Globus pallidus (tissue), 1 donor: Measurements from ENCODE around the gene RAD21L1.
A peak's percentile ranks its signal among the peaks of the same experiment; 100 is the strongest.
"Not testable (repeated sequence)": the region's sequence is repeated elsewhere in the genome, so short reads cannot be mapped to it uniquely, and the experiment has no call there.

Experiments used
- DNase-seq: peaks from one replicate; pipeline ENCODE4 v3.0.0-alpha.2; 2015; ENCODE audit warnings: low spot score

The RAD21L1 gene

DNA sequence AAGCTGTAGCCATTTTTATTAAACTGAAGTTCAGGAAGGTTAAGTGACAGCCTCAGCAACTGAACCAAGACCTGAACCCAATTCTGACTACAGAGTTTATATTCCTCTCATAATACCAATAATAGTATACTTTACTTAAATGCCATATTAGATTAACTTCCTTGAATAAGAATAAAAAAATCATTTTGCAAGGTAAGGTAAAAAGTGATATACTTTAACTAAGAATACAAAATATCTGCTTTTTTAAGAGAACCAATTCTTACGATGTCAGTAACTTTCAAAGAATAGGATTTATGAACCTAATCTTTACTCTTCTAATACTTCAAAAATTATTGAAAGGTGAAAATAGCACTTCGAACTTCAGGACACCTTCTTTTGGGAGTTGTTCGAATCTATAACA lies 3.7 kb downstream of the RAD21L1 start:
- no peak for DNase-seq

DNA sequence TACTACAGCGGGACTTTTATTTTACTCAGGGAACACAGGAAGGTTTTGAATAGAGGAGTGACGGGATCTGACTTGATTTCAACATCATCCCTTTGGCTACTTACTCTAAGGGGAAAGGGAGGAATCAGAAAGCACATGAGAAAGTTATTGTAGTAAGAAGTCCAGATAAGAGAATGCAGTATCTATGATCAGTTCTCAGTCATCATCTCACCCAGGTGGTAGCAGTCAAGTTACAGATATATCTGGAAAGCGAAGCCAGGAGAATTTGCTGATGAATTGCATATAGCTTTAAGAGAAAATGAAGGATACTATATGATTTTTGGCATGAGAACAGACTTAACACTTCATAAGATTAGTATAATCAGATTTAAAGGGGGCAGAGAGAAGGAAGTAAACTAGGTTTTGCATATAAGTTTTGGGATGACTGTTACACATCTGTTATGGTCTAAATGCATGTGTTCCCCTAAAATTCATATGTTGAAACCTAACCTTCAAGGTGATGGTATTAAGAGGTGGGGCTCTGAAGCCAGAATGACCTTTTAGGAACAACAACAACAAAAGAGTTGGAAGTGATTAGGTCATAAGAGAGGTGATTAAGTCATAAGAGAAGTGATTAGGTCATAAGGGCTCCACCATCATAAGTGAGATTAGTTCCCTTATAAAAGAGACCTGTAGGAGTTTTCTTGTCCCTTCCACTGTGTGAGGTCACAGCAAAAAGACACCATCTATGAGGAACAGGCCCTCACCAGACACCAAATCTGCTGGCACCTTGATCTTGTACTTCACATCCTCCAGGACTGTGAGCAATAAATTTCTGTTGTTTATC lies 6.7 kb downstream of the RAD21L1 start:
- no peak for DNase-seq

DNA sequence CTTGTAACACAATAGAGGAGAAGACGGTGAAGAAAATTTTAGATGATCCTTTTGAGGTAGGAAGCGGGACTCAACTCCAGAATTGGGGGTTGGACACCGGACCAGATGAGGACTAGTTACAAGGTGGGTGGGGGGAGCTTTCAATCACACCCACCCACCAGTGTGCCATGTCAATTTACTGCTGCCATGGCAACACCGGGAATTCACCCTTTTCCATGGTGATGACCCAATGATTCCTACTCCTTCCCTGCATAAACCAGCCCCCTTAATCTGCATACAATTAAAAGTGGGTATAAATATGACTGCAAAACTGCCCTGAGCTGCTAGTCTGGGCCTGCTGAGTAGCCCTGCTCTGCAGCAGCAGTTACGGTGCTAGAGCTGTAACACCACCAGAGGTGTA lies 14.7 kb downstream of the RAD21L1 start:
- no peak for DNase-seq

DNA sequence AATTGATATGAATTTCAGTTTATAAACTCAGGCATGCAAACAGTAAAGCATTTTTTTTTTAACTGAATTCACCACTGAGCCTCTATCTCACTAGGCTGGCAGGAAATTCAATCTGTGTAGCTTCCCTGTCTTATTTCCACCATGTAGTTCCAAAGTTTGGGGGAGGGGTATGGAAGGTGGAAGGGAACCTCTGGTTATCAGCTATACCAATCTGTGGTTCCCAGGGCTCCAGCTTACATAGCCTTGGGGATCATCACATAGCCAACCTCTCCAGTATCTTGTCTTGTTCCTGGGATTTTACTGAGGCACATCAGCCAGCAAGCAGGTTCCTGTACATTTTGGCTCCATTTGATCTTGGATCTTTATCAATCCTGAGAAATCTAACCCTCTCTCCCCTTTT lies 15.6 kb downstream of the RAD21L1 start:
- no peak for DNase-seq

DNA sequence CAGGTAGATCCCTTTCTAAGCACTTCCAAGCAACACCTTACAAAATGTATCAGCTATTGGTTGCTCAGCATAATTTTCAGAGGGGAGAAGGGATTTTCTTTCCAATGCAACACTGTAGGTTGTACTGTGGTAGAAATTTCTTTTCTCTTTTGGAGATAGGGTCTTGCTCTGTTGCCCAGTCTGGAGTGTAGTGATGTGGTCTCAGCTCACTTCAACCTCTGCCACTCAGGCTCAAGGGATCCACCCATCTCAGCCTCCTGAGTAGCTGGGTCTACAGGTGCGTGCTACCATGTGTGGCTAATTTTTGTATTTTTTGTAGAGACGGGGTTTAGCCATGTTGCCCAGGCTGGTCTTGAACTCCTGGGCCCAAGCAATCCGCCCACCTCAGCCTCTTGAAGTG lies 16.3 kb downstream of the RAD21L1 start:
- DNase-seq = no peak

DNA sequence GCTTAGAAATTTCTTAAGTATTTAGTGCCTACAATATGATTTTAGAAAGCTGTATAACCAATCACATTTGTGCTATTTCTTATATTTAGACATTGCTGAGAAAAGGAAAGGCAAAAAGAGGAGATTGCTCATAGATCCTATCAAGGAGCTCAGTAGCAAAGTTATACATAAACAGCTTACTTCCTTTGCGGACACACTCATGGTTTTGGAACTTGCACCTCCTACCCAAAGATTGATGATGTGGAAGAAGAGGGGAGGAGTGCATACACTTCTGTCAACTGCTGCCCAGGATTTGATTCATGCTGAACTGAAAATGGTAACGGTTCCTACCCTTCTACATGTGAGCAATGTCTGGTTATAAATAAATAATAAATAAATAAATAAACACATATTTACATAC lies 16.7 kb downstream of the RAD21L1 start:
- no peak for DNase-seq

DNA sequence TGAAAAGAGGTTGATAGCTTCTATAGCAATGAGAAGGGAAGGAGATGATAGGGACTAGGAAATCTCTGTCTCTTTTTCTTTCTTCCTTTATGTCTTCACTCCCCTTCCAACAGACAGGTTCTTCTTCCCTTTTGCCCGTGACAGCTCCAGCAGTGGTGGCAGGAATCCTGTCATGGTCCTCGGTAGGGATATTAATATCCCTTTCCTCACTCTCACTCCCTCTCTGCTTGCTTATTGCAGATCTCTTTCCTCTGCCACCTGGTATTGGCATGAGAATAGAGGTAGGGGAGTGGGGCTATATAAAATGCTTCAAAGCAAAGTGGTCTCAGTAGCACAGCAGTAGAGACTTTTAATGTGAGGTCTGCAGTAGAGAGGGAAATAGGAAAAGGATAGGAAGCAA lies 19.7 kb downstream of the RAD21L1 start:
- no peak for DNase-seq

DNA sequence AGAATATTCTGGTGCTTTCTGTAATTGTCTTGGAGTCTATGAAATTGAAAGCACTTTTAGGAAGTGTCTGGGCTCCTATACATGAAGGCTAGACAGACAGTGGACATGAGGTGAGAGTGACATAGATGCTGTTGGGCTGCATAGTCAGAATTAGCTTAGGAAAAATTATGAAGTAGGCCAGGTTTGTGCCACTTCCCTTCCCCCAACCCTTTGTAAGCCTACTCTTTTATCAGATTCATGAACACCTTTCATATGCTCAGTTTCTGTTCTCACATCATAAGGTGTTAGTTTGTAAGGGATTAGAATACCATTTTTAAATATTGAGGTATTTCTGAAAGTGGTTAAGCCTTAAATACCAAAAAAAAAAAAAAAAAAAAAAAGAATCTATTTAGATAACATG lies 21.8 kb downstream of the RAD21L1 start:
- no peak for DNase-seq

DNA sequence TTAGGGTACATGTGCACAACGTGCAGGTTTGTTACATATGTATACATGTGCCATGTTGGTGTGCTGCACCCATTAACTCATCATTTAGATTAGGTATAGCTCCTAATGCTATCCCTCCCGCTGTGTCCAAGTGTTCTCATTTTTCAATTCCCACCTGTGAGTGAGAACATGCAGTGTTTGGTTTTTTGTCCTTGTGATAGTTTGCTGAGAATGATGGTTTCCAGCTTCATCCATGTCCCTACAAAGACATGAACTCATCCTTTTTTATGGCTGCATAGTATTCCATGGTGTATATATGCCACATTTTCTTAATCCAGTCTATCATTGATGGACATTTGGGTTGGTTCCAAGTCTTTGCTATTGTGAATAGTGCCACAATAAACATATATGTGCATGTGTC lies 24.4 kb downstream of the RAD21L1 start:
- DNase-seq = not testable (repeated sequence)

DNA sequence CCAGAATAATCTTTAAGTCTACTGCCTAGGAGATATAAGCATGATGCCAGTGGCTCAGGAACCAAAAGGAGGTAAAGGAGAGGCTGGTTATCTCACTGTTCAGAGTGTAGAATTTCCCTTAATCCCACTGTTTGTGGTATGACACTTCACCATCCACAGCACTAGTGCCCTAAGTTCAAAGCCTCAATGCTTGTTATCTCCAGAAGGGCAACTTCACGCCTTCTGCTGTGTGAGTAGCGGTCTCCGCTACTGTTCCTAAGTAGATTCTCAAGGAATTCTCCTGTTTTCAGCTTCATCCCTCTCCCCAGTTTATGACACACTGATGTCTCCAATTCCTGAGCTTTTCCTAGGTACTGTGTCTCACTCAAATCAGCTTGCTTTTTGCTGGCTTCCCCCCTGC lies 26.6 kb downstream of the RAD21L1 start:
- DNase-seq = no peak

DNA sequence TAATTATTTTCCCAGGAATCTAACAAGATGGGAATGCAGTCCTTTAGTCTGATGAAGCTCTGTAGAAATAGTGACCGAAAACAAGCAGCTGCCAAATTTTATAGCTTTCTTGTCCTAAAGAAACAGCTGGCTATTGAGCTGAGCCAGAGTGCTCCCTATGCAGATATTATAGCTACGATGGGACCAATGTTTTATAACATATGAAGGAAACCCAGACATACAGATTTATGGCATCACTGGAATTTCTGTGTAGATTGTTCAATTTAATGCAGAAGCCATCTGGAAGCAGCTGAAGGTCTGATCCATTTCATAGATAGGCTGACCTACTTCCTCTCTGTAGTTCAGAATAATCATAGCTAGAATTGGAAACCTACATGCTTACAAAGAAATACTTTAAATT lies 28.4 kb downstream of the RAD21L1 start:
- DNase-seq = no peak

DNA sequence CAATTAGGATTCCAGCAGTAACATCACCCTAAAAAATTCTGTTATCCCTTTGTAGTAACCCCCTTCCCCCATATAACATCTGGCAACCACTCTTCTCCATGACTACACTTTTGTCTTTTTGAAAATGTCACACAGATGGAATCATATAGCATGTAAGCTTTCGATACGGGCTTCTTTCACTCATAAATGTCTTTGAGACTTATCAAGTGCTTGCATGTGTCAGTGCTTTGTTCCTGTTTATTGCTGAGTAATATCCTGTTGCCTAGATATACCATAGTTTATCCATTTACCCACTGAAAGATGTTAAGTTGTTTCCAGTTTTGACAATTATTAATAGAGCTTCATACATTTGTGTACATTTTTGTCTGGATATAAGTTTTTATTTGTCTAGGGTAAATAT lies 29.8 kb downstream of the RAD21L1 start:
- no peak for DNase-seq

DNA sequence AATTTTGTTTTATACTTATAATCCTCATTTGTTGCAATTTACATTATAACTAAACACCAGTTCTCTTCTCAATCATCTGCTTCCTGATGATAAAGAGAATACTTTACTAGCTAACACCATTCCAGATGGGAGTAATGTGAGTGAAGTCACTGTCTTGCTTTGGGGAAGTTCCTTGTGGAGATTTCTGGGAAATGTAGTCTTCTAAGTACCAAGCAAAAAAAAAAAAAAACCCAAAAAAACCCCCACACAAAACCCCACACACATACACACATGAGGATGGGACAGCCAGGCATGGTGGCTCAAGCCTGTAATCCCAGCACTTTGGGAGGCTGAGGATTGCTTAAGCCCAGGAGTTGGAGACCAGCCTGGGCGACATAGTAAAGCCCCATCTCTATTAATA lies 38.0 kb downstream of the RAD21L1 start:
- DNase-seq = no peak

DNA sequence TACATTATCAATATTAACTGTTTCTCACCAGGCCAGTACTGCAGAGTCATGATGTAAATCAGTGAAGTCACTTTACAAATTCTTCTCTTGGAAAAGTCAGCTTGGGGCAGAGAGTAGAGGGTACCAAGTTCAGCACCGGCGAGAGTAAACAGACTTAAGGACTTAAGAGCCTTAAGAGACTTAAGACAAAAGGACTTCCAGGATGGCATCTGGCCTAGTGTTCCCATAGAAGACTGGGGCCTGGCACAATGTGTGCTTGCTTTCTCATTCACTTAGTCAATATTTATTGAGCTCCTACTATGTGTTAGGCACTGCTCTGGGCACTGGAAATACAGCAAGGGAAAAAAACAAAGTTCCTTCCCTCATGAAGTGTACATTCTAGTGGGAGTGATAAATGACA lies 38.9 kb downstream of the RAD21L1 start:
- no peak for DNase-seq

DNA sequence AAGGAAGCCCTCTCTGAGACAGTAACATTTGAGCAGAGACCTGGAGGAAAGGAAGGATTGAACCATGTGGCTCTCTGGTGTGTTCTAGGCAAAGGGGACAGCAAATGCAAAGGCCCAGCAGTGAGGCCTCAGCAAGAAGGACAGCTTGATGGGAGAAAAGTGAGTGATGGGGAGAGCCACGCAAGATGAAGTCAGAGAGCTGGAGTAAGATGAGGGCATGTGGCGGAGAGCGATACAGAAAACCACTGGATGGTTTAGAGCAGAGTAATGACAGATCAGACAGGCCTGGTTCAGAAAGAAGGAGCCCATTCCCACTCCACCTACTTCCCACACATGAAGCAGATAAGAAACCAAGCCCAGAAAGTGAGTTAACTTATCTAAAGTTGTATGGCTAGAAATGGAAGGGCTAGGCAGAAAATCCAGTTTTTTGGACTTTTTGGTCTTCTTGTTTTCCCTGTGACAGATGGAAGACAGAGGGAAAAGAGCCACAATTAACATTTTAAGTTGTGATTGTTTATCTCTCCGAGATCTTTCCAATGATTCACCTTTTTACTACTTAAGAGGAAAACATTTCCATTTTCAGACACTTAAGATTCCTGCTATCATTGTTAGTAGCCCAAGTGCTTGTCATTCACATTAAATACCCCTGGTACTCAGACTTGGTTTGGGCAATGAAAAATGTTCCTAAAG lies 39.5 kb downstream of the RAD21L1 start:
- DNase-seq = no peak

DNA sequence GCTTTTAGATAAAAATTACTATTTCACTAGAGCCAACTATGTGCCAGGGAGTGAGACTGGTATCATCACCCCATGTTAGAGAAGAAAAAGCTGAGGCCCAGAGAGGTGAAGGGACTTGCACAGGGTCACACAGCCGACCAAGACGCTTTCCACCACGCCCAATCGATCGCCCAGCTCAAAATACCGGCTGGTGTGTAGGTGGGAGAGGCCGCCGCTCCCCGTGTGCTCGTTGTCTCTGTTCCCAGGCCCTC lies 40.0 kb downstream of the RAD21L1 start:
- no peak for DNase-seq

DNA sequence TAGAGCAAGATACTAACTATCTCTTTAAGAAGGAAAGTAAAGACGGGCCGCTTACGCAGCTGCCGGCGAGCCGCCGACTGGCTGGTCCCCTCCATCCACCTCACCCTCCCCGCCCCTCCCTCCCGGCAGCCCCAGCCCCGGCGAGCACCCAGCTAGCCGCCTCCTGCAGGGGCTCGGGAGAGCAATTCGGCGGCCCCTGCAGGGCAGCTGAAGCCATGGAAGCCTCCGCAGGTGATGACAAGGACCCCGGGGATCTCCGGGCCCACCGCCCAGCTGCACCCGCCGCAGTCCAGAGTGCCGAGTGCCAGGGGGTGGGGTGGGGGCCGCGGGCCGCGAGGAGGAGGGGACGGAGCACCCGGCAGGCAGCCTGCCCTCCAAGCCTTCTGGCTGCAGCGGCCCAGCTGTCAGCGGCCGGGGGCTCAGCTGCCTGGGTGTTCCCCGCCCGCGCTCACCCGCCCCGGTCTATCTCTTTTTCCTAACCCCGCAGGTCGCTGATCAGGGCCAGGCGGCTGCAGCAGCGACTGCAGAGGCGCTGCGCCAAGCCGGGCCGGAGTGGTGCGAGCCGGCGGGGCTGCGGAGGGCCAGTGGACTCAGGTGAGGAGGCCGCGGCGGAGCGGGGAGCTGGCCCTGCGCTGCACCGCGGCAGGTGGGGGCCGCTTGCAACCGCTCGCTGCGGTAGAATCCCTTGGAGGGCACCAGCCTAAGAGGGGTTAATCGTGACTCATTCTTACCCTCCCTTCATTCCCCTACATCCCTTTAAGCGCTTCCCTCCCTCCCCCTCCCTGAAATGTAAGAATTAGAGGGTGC lies 40.5 kb downstream of the RAD21L1 start, which contains the start of gene SNPH:
TSS of gene SNPH (plus strand) at position 128 of the 807 bp plus-strand sequence. CDS start 29,946 bp downstream, outside the sequence.
- peak; percentile 31 for DNase-seq

DNA sequence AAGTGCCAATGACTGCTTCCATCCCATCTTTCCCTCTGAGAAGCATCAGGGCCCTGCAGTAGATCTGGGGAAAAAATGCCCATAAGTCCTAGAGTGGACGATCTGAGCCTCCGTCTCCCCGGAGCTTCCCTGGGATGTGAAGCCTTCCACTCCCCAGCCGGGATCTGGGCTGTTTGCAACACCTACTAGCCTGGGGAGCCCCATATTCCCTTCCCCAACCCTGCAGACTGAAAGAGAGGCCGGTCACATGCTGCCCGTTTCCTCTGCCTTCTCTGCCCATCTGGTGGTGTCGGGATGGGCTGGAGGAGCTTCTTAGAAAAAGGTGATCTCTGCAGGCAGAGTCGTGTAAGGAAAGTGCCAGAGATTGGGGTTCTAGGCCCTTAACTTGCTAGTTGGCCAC lies 41.3 kb downstream of the RAD21L1 start:
- no peak for DNase-seq

DNA sequence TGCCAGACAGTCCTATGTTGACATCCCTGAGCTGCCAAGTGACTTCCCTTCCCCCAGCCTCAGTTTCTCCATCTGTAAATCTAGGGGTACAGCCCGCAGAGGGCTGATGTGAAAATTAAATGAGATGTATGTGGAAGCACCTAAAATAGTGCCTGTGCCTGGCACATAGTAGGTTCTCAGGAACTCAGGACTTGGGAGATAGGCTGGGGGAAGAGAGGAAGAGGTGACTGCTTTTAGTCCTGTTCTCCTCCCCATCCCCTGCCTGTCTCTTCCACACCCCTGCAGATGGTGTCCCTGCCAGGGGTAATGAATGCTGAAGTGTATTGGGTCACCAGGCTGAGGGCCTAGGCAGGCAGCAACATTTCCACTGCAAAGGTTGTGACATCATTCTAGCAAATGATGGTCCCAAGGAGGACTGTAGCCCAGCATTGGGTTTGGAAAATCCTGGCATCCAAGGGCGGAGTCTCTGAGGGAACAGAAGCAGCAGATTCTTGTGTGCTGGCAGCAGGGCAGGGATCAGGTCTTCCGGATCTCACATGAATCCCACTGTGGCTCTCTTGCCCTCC lies 42.0 kb downstream of the RAD21L1 start:
- no peak for DNase-seq

DNA sequence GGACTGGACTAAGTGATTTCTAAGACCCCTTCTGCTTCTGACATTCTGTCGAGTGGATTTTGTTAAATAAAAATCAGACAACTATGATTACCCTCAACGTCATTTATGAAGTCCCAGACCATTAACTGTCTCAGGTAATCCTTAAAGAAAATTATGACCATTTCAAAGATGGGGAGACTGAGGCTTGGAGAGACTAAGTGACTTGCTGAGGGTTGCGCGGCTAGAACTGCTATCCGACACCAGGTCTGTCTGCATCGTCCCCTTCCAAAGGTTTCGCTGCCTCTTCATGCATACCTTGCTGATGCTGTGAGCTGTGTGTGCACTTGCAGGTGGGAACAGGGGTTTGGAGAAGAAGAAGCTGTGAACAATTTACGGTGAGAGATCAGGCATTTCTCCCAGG lies 43.4 kb downstream of the RAD21L1 start:
- no peak for DNase-seq

DNA sequence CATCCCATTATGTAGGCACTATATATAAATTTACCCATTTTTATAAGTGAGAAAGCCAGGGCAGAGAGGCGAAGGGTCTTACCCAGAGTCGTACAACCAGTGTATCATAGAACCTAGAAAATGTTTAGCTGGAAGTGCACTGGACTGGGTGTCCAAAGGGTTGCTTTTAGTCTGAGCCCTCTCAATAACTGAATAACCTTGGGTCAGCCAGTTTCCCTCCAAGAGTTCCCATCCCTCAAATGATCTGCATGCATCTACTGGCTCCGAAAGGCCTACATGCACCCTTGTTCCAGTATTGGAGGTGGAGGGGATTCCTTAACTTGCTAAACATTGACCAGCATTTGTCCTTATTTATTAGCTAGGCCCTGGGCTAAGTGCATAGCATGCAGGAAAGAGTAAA lies 44.0 kb downstream of the RAD21L1 start:
- no peak for DNase-seq

DNA sequence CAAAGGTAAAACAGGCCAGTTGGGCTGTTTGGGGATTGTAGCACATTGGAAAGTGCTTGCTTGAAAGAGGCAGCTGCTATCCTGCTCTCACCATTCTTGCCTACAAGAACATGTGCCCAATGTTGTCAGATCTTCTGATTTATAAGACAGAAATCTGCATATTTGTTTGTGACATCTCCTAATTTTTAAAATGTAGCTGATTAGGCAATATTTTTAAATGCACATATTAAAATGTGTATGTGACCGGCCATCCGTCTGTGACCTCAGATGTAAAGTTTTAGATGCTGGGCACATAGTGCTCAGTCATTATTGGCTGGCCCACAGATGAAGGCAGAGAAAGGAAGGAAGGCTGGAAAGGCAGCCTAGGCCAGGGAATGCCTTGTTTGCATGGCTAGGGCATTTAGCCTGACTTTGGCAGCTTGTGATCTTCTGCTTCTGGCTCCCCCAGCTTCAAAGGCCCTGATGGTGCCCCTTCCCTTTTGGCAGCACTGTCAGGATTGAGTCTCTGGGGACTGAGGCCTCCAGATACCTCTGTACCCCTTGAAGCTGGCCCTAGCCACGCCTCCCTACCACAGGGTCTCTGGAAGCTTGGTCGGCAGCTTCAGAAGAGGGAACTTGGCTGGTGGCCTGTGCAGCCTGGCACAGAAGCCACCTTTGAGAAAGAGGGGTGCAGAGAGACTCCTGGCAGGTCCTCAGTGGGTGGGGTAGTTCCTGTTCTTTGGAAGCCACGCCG lies 46.7 kb downstream of the RAD21L1 start:
- peak; percentile 37 for DNase-seq
